GM18870 (cell line): Measurements from ENCODE around the gene PAX2.

Experiments used
- ATAC-seq: cut with Tn5 transposase; IDR thresholded peaks from one replicate; pipeline ENCODE4 v1.9.1; 2021; ENCODE audit warnings: moderate library complexity; ENCODE audit not compliant: unreplicated experiment

The PAX2 gene

GRCh38 chr10:100723770-100724530 is 21.4 kb upstream of the PAX2 start:
- no peak for ATAC-seq

DNA sequence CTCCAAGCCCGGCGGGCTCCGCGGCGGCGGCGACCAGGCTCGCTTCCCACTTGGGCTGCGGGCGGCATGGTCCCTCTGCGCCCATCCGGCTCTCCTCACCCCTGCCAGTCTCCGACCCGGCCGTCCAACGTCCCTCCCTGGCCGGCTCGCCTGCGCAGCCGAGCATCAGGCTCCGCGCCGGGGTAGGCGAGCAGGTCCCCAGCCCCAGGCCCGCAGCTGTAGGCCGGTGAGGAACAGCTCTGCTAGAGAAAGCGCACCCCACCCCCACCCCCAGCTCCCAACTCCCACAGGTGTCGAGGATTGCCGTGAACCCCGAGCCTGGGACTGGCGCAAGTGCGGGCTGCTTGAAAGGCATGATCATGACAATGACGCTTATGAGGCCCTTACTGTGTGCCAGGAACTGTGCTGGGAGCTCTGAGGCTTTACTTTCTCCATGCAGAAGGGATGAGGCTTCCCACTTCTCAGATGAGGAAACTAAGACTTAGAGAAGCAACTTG is 20.8 kb upstream of the PAX2 start:
- ATAC-seq: no peak

DNA sequence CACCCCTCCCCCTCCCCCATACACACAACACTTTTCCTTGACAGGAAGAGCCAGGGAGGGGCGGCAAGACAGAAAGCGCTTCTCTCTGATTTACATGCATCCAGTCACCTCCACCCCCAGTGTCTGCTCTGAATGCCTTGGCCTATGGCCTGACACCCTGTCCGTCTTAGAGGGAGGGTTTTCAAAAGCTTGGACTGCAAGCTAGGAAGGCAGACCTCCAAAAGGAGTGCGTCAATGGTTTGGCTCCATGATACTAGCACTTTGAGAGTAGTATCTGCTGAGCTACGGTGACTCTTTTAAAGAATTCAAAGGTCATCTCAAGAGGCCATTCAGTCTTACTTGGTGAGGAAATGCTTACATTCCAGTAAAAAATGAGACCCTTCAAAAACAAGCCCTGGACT is 20.3 kb upstream of the PAX2 start:
- no peak for ATAC-seq

DNA sequence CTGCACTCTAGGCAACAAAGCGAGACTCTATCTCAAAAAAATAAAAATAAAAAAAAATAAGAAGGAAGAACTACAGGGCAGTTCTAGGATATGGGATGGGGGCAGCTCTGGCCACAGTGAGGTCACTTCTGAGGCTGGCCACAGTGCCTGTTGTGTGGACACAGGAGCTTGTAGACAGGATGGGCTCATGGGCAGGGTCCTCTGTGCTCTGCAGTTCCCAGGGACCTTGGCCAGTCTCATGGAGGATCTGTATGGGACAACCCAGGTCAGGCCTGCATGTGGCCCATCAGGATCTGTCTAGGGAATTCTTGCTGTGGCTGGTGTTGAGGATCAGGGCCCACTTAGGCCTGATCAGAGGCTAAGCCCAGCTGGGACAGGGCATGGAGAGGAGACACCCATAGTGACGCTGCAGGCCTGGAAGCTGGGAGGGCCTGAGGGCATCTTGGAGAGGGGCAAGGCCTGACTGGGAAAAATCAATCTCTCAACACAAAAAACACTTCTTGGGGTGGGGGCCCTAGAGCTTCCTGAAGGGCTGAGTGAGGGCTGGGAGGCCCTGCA is 19.4 kb upstream of the PAX2 start:
- ATAC-seq: no peak

DNA sequence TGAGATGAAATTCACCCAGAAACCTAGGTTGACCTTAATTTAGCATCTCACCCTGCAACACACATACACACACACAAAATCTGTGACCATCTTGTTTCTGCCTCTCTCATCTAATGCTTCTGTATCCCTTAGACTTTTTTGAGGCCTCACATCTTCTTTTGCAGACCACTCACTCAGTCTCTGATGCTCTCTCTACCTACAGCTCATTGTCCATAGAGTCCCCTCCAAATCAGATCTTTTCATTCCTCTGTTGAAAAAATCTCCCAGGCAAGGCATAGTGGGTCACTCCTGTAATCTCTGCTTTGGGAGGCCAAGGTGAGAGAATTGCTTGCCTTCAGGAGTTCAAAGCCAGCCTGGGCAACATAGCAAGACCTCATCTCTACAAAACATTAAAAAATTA is 17.6 kb upstream of the PAX2 start:
- no peak for ATAC-seq

- no peak for ATAC-seq
These were observed 16.2 kb upstream of the PAX2 start for GRCh38 chr10:100728928-100729861.

- ATAC-seq: no peak
These were observed 15.3 kb upstream of the PAX2 start for GRCh38 chr10:100729862-100730724.

DNA sequence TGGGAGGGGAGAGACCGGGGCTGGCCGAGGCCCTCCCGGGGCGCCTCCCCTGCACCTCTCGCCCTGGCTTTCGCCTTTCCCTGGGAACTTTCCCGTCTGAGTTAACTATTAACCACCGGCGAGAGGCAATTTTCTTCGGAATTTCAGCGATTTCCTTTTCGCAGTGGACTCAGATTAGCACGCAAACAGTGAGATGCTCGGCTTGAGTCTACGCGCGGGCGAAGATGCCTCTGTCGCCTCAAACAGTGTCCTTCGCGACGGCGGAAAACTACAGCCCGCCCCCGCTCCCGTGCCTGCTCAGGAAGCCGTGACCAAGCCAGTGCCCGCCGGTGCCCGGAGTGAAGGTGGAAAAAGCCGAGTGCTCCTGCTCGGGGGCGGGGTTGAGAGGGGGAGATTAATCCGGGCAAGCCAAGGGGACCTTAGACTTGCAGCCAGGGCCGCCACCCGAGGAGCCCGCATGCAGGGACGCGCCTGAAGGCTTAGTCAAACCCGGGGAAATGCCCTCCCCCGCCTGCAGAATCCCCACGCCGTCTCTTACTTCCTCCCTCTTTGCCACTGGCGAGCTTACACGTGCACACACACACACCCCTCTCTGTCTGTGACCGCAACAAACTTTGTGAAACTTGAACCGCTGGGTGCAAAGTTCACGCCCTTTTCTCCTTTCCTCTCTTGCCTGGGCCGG is 14.5 kb upstream of the PAX2 start:
- no peak for ATAC-seq

- no peak for ATAC-seq
These were observed 13.8 kb upstream of the PAX2 start for GRCh38 chr10:100731407-100732240.

DNA sequence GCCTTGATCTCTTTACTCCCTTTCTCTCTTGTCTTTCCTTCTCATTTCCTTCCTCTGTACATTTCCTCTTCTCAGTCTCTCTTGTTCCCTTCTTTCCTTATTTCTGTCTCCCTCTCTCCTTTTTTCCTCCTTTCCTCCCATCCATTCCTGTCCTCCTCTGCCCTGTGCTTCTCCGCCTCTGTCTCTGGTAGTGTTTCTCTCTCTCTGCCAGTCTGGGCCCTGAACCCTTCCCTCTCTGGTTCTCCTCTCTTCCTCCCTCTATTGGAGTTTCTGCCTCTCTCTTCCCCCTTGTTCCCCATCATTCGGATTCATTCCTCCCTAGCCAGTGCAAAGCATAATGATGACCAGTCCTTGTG is 13.2 kb upstream of the PAX2 start:
- no peak for ATAC-seq

DNA sequence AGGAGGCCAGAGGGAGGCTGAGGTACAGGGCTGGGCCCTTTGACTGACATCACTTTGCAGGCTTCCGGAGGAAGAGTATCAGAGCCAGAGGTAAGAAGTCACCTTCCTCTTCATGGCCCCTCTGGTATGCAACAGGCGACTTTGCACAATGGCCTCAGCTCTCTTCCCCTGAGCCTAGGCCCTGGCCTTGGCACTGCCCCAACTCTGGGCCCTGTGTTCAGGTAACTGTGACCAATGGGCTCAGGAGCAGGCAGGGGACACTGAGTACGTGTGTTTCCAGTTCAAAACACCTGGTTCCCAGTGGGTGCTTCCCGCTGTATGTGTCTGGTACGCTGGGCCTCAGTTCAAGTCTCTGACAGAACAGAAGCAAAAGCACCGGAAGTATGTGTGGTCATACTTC is 12.1 kb upstream of the PAX2 start:
- no peak for ATAC-seq

DNA sequence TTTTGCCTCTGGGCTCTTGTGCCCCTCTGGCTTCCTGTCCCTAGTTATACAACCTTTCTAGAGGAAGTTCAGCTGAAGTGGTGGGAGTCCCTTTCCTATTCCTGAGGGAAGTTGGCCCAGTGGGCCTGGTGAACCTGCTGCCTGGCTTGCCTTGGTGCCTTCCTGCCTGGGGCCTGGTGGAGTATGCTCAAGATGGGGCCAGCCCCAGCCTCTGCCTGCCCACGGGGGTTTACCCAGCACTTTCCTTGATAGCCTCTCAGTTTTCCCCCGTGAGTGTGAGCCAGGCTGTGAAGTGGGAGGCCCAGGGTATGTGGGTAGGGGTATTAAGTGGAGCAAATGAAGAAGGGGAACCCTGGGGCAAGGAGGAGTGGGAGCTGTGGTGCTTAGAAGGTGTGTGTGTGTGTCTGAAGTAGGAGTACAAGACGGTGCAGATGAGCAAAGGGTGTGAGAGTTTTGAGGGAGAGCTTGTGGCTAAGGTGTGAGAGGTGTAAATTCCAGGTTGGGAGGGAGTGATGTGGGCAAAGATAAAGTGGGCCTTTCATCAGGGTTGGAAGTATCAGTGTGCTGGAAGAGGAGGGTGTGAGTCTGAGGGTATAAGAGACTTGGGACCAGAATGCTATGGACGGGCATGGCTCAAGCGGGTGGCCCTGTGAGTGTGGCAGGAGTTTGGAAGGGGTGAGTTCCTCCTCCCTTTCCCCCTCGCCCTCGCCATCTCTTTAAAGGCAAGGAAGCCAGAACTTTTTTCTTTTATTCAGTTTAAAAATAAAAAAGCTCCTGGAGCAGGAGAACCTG is 10.9 kb upstream of the PAX2 start:
- ATAC-seq: no peak

GRCh38 chr10:100735087-100735336 is 10.4 kb upstream of the PAX2 start:
- ATAC-seq: no peak

DNA sequence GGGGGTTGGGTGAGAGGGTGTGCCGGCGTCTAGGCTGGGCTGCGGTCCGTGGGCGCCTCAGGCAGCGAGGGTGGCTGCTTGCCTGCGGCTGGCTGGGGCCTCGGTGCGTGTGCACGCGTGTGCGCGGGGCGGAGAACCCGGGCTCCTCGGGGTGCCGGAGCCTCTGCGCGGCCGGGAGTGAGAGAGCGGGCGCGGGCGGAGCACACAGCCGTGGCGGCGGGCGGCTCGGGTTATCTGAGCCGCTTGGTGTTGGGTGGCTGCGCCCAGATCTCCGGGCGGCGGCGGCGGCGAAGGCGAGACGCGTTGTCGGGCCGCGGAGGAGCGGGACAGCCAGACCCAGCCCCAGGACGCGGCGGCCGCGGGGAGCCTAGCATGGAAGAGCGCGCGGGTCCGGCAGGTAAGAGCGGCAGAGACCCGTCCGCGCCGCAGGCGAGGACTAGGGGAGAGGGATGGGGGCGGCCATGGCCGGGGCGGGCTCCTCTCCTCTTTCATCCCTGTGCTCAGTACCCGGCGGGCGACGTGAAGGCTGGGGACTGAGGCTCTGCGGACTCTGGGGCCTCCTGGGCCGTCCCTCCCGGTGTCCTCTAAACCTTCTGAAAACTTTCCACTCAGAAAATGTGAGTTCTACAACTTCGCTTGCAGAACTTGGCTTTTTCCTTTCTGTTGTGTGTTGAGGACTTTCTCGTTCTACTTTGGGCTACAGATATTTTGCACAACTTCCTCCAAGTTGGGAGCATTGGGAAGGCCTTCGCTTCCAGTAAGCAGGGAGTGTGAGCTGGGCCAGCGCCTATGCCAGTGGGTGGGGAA is 9.8 kb upstream of the PAX2 start:
- no peak for ATAC-seq

DNA sequence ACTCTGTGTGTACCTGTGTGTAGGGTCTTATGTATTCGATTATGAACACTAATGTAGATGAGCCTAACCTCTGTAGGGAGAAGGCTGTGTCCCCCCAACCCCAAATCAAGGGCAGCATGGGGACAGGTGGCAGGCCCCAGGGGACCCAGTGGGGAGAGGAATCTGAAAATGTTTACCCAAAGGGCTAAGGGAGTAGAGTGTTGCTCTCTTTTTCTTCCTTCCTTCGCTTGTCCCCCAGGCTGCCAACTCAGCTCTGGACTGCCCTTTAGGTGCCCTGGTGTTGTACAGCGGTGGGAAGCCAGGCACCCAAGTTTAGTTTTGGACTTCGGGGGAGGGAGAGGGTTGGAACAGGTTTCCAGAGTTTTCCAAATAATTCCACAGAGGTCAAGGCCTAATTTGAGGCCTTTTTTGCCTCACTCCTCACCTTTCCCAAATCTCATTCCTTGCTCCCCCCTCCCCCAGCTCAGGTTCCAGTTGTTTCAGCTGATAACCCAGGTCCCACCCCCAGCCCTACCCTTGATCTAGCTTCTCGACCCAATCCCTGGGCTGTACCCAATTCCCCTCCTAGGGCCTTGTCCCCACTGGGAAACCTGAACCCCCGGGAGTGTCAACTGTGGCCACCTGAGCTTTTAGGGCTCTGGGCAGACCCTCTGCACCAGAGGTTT is 9.1 kb upstream of the PAX2 start:
- no peak for ATAC-seq

- ATAC-seq: no peak
These were observed 8.5 kb upstream of the PAX2 start for GRCh38 chr10:100736809-100737354.

GRCh38 chr10:100737355-100738054 is 7.9 kb upstream of the PAX2 start:
- ATAC-seq: no peak
